Measurements from ENCODE around the gene GSTM1.
"Not testable (repeated sequence)": the region's sequence is repeated elsewhere in the genome, so short reads cannot be mapped to it uniquely, and the experiment has no call there.

GSTM1 gene

DNA sequence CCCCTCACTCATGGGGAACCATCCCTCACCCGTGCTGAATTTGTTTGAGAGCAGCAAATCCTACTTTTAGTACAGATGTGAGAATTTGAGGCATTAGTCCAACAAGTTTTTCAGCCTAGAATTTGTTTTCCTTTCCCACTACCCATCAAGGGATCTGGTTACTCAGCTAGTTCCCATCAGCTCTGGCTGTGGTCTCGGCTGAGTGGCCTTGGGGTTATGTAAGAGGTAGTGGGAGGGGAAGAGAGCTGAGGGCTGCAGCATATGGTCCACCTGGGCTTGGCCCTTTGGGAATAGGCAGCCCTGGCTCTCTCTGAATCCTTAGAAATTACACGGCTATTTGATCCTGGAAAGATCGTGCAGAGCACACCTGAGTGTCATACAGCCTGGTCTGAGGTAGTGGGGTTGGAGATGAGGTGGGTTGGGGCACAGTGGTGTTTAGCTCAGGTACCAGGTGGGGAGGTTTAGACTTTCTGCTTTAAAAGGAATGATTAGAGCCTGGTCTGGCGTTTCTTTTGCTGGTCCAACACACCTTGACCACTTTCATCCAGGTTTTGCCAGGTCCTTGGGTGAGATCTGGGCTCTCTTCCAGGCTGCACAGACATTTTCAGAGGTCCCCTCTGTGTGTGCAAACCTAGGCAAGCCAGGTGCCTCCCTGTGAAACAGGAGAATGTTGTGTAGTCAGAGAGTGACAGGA, 27.5 kb upstream of the GSTM1 start:
- H3K27me3 Mint-ChIP-seq (ENCODE audit: low read depth, poor library complexity) = peaks cover 3% of the 10 kb centered on the region
- TF ChIP-seq, protein P1, sequence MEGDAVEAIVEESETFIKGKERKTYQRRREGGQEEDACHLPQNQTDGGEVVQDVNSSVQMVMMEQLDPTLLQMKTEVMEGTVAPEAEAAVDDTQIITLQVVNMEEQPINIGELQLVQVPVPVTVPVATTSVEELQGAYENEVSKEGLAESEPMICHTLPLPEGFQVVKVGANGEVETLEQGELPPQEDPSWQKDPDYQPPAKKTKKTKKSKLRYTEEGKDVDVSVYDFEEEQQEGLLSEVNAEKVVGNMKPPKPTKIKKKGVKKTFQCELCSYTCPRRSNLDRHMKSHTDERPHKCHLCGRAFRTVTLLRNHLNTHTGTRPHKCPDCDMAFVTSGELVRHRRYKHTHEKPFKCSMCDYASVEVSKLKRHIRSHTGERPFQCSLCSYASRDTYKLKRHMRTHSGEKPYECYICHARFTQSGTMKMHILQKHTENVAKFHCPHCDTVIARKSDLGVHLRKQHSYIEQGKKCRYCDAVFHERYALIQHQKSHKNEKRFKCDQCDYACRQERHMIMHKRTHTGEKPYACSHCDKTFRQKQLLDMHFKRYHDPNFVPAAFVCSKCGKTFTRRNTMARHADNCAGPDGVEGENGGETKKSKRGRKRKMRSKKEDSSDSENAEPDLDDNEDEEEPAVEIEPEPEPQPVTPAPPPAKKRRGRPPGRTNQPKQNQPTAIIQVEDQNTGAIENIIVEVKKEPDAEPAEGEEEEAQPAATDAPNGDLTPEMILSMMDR (IDR thresholded peaks at IDR 0.05) = no peak
- no peaks in the 10 kb centered on the region for H3K9me3 Mint-ChIP-seq
- peak overlapping the region; percentile 72 for H3K4me3 Mint-ChIP-seq
- H3K27ac Mint-ChIP-seq = peak overlapping the region; percentile 94
- peaks cover 8% of the 10 kb centered on the region for H3K36me3 Mint-ChIP-seq (ENCODE audit: low read depth)
- peak; percentile 53 for DNase-seq
- peaks cover 86% of the 10 kb centered on the region for H3K4me1 Mint-ChIP-seq

DNA sequence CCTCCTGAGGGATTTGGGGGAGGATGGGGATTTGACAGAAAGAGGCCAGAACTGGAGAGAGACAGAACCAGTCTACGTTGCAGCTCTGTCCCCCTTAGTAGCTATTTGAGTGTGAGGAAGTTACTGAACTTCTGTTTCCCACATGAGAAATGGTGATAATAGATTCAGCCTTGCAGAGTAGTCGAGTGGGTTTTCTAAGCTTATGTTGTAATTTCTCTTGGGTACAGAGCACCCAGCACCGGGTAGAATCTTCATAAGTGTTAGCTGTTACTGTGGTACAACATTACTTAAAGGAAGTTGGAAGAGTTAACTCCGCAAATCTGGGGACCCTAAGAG, 27.0 kb upstream of the GSTM1 start:
- Mint-ChIP-seq H3K4me3 (peak overlapping the region; percentile 72), H3K27ac (peak overlapping the region; percentile 70), H3K4me1 (peaks cover 86% of the 10 kb centered on the region)
- H3K36me3 Mint-ChIP-seq (ENCODE audit: low read depth); H3K27me3 Mint-ChIP-seq (ENCODE audit: low read depth, poor library complexity); DNase-seq; H3K9me3 Mint-ChIP-seq: not testable (repeated sequence)

DNA sequence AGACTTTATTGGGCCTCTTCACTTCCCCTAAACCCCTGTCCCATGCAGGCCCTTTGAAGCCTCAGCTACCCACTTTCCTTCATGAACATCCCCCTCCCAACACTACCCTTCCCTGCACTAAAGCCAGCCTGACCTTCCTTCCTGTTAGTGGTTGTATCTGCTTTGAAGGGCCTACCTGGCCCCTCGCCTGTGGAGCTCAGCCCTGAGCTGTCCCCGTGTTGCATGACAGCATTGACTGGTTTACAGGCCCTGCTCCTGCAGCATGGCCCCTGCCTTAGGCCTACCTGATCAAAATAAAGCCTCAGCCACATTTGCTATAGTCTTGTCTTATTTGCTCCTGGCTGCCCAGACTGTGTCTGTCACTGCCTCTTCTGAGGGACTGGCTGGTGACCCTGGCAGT, 26.2 kb upstream of the GSTM1 start:
- H3K4me3 Mint-ChIP-seq = no peak overlapping the region
- peaks cover 8% of the 10 kb centered on the region for H3K36me3 Mint-ChIP-seq (ENCODE audit: low read depth)
- H3K27me3 Mint-ChIP-seq (ENCODE audit: low read depth, poor library complexity) = no peaks in the 10 kb centered on the region
- DNase-seq = no peak
- H3K27ac Mint-ChIP-seq = no peak overlapping the region
- H3K9me3 Mint-ChIP-seq = no peaks in the 10 kb centered on the region
- TF ChIP-seq, protein P1 (IDR thresholded peaks at IDR 0.05) = no peak
- peaks cover 79% of the 10 kb centered on the region for H3K4me1 Mint-ChIP-seq

DNA sequence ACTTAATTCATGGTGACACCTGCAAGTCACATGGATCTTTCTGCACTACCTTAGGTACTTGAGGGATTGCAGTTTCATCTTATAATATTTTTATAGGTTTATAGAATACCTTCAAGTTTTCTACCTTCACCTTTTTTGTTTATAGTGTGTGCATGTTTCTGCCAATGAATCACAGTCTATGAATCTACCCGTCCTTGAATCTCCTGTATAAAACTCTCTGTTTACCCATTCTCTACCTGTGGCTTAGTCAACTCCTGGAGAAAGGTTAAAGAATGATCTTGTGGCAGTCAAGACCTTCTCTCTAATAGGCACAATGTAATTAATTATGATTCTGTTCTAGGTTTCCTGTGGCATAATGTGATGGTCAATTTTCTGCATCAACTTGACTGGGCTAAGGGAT, 22.9 kb upstream of the GSTM1 start:
- H3K4me3 Mint-ChIP-seq = no peak overlapping the region
- DNase-seq = no peak

DNA sequence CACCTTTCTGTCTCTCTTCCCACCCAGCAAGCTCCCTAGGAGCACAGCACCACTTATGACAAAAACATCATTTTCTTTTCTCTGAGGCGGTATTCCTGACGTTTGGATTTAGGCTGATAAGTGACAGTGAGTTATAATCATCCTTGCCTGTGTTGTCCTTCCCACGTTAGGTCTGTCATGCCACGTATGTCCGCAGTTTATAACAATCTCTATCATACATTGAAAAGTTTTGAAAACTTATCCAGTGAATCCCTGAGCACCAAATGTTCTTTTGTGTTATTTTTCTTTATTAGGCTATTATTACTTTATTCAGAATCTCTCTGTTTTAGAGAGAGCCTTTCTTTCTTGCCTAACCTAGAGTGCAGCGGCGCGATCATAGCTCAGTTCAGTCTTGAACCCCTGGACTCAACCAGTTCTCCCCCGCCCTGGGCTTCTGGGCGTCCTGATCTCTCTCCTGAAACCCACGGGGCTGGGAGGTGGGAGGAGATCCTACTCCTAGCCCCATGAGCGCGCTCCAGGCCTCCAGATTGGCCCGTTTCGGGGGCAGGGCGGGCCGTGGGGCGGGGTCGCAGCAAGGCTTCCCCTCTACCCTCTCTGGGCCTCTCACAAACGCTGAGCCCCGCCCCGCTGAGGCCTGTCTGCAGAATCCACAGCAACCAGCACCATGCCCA, 20.0 kb upstream of the GSTM1 start, which contains the start of gene GSTM2:
Gene GSTM2 (plus strand): TSS at position 606 of the 671 bp plus-strand sequence. CDS start 59 bp downstream, at position 665.
- peak within 1 kb of the TSS; percentile 85 for H3K4me3 Mint-ChIP-seq
- TF ChIP-seq, protein P1 (IDR thresholded peaks at IDR 0.05) = no peak
- peak; percentile 96 for DNase-seq
- peak within 1 kb of the TSS; percentile 21 for H3K27ac Mint-ChIP-seq
- peaks cover 4% of the 10 kb centered on the region for H3K27me3 Mint-ChIP-seq (ENCODE audit: low read depth, poor library complexity)
- no peaks in the 10 kb centered on the region for H3K9me3 Mint-ChIP-seq
- peaks cover 39% of the 10 kb centered on the region for H3K4me1 Mint-ChIP-seq
- H3K36me3 Mint-ChIP-seq (ENCODE audit: low read depth) = peaks cover 24% of the 10 kb centered on the region

More for the DNA sequence above, 22.9 kb upstream of the GSTM1 start:
- no peaks in the 10 kb centered on the region for H3K27me3 Mint-ChIP-seq (ENCODE audit: low read depth, poor library complexity)
- peaks cover 11% of the 10 kb centered on the region for H3K36me3 Mint-ChIP-seq (ENCODE audit: low read depth)
- TF ChIP-seq, protein P1 (IDR thresholded peaks at IDR 0.05) = no peak
- peaks cover 66% of the 10 kb centered on the region for H3K4me1 Mint-ChIP-seq
- no peaks in the 10 kb centered on the region for H3K9me3 Mint-ChIP-seq
- H3K27ac Mint-ChIP-seq = no peak overlapping the region

DNA sequence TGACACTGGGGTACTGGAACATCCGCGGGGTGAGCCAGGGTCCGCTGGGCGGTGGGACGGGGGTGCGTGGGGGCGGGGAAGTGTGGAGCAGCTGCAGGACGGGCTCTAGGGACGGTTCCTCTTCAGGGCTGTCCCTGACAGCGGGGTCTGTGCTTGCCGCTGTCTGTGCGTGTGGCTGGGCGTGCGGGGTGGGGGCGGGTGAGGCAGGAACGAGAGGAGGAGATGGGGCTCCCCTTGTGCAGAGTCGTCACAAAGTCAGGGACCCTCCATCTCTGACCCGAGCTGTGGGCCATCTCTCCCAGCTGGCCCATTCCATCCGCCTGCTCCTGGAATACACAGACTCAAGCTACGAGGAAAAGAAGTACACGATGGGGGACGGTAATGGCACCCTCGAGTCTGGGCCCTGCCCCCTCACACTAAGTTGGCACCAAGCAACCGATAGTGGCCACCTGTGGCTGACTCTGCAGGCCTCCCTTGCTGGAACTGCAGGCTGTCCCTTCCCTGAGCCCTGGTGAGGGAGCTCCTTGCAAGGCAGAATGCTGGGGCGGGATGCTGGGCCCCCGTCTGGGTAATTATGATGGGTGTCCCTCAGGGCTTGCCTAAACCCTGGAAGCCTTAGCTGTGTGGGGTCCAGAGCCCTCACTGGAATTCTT, 19.4 kb upstream of the GSTM1 start:
- peaks cover 34% of the 10 kb centered on the region for H3K4me1 Mint-ChIP-seq
- DNase-seq = no peak
- H3K36me3 Mint-ChIP-seq (ENCODE audit: low read depth) = peaks cover 27% of the 10 kb centered on the region
- no peaks in the 10 kb centered on the region for H3K9me3 Mint-ChIP-seq
- no peak overlapping the region for H3K27ac Mint-ChIP-seq
- TF ChIP-seq, protein P1 (IDR thresholded peaks at IDR 0.05) = no peak
- peaks cover 4% of the 10 kb centered on the region for H3K27me3 Mint-ChIP-seq (ENCODE audit: low read depth, poor library complexity)
- peak overlapping the region; percentile 85 for H3K4me3 Mint-ChIP-seq
